ENCODE data around the gene C1orf226. TPM values are rescaled to one million over a fixed set of nuclear protein-coding genes. Genes with fewer than 3 reads are reported as not detected.
"Not testable (repeated sequence)": the region's sequence is repeated elsewhere in the genome, so short reads cannot be mapped to it uniquely, and the experiment has no call there.

C1orf226 gene
- total and polyA plus RNA-seq, 2 experiments from 2014 or later, result under 0.01 to 0.08 TPM

DNA sequence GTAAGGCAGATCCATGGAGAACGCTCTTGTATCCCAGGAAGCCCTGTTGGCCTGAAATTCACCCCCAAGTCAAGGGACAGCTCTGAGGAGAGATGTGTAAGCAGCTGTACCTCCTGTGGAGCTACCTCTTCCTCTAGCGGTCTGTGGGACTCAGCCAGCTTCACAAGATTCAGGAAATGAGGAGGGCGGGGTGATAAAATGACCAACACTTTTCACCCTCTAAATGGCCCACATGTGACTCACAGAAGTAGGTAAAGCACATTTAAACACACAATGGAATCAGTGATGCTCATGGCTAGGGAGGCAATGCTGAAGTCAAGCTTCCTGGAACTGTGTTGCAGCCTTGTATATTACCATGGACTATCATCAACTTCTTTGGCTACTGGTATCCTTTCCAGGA is 30.5 kb downstream of the C1orf226 start, which contains the start of gene SH2D1B:
SH2D1B (minus strand) TSS at position 135 of the 400 bp plus-strand sequence; CDS start at position 15, 120 bp downstream.
- H2AFZ ChIP-seq, result no peak within 1 kb of the TSS
- no peaks in the 10 kb centered on the region for H3K9me2 ChIP-seq (ENCODE audit: insufficient read depth)
- no peak within 1 kb of the TSS for H3K27ac ChIP-seq
- no peaks in the 10 kb centered on the region for H3K36me3 ChIP-seq (ENCODE audit: low read depth)
- H3K4me2 ChIP-seq (ENCODE audit: unreplicated experiment), result no peak within 1 kb of the TSS
- H3F3A ChIP-seq (ENCODE audit: insufficient read depth), result no peaks in the 10 kb centered on the region
- no peak within 1 kb of the TSS for H3K9ac ChIP-seq
- H3K79me2 ChIP-seq (ENCODE audit: insufficient read depth), result no peaks in the 10 kb centered on the region
- in situ Hi-C loops (cut with MboI), result no loop called here
- WGBS, 2 experiments (ENCODE audit: low coverage in 1 of 2, low lambda C conversion rate in 2 of 2, missing lambda C conversion rate in 2 of 2), result 69% methylated on average over 3 of the region's 3 CpGs
- H3K9me3 ChIP-seq (ENCODE audit: low read depth), result no peaks in the 10 kb centered on the region
- H4K20me1 ChIP-seq (ENCODE audit: insufficient read depth), result no peaks in the 10 kb centered on the region
- TF ChIP-seq EZH2phosphoT487 (IDR thresholded peaks at IDR 0.05; ENCODE audit: insufficient read depth, low read depth) (no peak), EZH2 (IDR thresholded peaks at IDR 0.05; ENCODE audit: insufficient read depth, poor library complexity, severe bottlenecking) (no peak)
- H3K4me1 ChIP-seq (ENCODE audit: insufficient read depth), result peaks cover 10% of the 10 kb centered on the region
- H3K4me3 ChIP-seq, result no peak within 1 kb of the TSS
- no peaks in the 10 kb centered on the region for H3K27me3 ChIP-seq (replicated peaks; ENCODE audit: insufficient read depth)
- peak; percentile 57 for DNase-seq

DNA sequence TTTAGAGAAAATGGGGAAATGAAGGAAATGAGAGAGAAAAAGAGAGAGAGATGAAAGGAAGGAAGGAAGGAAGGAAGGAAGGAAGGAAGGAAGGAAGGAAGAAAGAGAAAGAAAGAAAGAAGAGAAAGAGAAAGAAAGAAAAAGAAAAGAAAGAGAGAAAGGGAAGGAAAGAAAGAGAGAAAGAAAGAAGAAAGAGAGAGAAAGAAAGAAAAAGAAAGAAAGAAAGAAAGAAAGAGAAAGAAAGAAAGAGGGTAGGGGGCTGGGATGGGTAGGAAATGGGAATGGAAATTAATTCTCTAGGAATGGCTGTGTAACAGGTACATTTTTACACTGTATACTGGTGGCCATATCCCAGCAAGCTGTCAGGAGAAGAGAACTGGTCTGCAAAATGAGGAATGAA is 34.7 kb downstream of the C1orf226 start:
- in situ Hi-C loops (cut with MboI), result no loop called here
- no peak for TF ChIP-seq EZH2phosphoT487 (IDR thresholded peaks at IDR 0.05; ENCODE audit: insufficient read depth, low read depth)
- no peak for TF ChIP-seq EZH2 (IDR thresholded peaks at IDR 0.05; ENCODE audit: insufficient read depth, poor library complexity, severe bottlenecking)
- Histone ChIP-seq H3K27me3 (replicated peaks; ENCODE audit: insufficient read depth) (no peaks in the 10 kb centered on the region), H3K9ac (no peak overlapping the region), H3K27ac (no peak overlapping the region), H4K20me1 (ENCODE audit: insufficient read depth) (no peaks in the 10 kb centered on the region), H3K36me3 (ENCODE audit: low read depth) (no peaks in the 10 kb centered on the region), H3K79me2 (ENCODE audit: insufficient read depth) (no peaks in the 10 kb centered on the region), H3F3A (ENCODE audit: insufficient read depth) (no peaks in the 10 kb centered on the region), H3K9me2 (ENCODE audit: insufficient read depth) (no peaks in the 10 kb centered on the region), H3K4me1 (ENCODE audit: insufficient read depth) (peaks cover 8% of the 10 kb centered on the region; the same call in 1 of the 2 replicates), H3K4me3 (no peak overlapping the region), H3K9me3 (ENCODE audit: low read depth) (no peaks in the 10 kb centered on the region), H3K4me2 (ENCODE audit: unreplicated experiment) (no peak overlapping the region), H2AFZ (no peak overlapping the region)
- no peak for DNase-seq

DNA sequence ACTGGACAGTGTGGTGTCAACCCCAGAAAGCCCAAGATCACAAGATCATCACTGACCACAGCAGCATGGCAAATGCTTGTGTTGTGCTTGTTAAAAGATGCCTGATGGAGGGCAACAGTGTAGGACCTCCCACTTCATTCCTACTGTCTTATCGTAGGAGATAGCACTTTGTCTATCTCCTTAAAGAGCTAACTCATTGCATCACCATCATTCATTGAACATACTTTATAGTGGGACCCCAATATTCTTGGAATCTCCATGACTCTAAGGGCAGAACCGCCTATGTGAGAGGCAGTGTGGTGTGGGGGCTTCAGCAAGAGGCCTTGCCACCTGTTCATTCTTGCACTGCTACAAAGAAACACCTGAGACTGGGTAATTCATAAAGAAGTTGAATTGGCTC is 35.4 kb downstream of the C1orf226 start:
- TF ChIP-seq EZH2phosphoT487 (IDR thresholded peaks at IDR 0.05; ENCODE audit: insufficient read depth, low read depth) (no peak), EZH2 (IDR thresholded peaks at IDR 0.05; ENCODE audit: insufficient read depth, poor library complexity, severe bottlenecking) (no peak)
- Histone ChIP-seq H3F3A (ENCODE audit: insufficient read depth) (no peaks in the 10 kb centered on the region), H4K20me1 (ENCODE audit: insufficient read depth) (no peaks in the 10 kb centered on the region), H3K9me2 (ENCODE audit: insufficient read depth) (no peaks in the 10 kb centered on the region), H3K36me3 (ENCODE audit: low read depth) (no peaks in the 10 kb centered on the region), H3K27ac (no peak overlapping the region), H2AFZ (no peak overlapping the region), H3K79me2 (ENCODE audit: insufficient read depth) (no peaks in the 10 kb centered on the region), H3K4me3 (no peak overlapping the region), H3K4me2 (ENCODE audit: unreplicated experiment) (no peak overlapping the region), H3K4me1 (ENCODE audit: insufficient read depth) (peaks cover 3% of the 10 kb centered on the region; the same call in 1 of the 2 replicates), H3K9me3 (ENCODE audit: low read depth) (no peaks in the 10 kb centered on the region), H3K27me3 (replicated peaks; ENCODE audit: insufficient read depth) (no peaks in the 10 kb centered on the region), H3K9ac (no peak overlapping the region)
- in situ Hi-C loops (cut with MboI), result no loop called here
- DNase-seq, result no peak
- 63 to 69% methylated on average over 2 of the region's 2 CpGs for WGBS, 2 experiments (ENCODE audit: low coverage in 1 of 2, low lambda C conversion rate in 2 of 2, missing lambda C conversion rate in 2 of 2)

DNA sequence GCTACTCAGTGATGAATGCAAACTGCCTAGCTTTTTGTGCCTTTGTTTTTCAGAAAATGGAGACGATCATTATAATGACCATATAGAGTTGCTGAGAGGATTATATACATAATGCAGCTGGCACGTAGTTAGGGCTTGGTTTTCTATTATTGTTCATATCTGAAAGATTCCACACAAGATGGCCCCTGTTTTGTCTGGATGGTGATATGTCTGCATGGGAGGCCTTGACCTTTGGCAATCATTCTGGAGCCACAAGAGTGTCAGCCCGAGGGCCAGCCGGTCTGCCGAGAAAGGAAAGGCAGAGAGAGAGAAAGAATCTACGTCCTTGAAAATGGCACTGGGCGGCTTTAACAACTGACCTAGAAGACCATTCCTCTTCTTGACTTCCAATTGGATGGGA is 36.1 kb downstream of the C1orf226 start:
- no peaks in the 10 kb centered on the region for H3K9me3 ChIP-seq (ENCODE audit: low read depth)
- H3K36me3 ChIP-seq (ENCODE audit: low read depth), result no peaks in the 10 kb centered on the region
- no peak overlapping the region for H2AFZ ChIP-seq
- H3K4me3 ChIP-seq, result no peak overlapping the region
- no peaks in the 10 kb centered on the region for H4K20me1 ChIP-seq (ENCODE audit: insufficient read depth)
- no peaks in the 10 kb centered on the region for H3K4me1 ChIP-seq (ENCODE audit: insufficient read depth)
- H3K9ac ChIP-seq, result no peak overlapping the region
- no peaks in the 10 kb centered on the region for H3K9me2 ChIP-seq (ENCODE audit: insufficient read depth)
- H3F3A ChIP-seq (ENCODE audit: insufficient read depth), result no peaks in the 10 kb centered on the region
- no peak for TF ChIP-seq EZH2 (IDR thresholded peaks at IDR 0.05; ENCODE audit: insufficient read depth, poor library complexity, severe bottlenecking)
- TF ChIP-seq EZH2phosphoT487 (IDR thresholded peaks at IDR 0.05; ENCODE audit: insufficient read depth, low read depth), result no peak
- no peak overlapping the region for H3K27ac ChIP-seq
- in situ Hi-C loops (cut with MboI), result no loop called here
- no peak overlapping the region for H3K4me2 ChIP-seq (ENCODE audit: unreplicated experiment)
- no peaks in the 10 kb centered on the region for H3K79me2 ChIP-seq (ENCODE audit: insufficient read depth)
- H3K27me3 ChIP-seq (replicated peaks; ENCODE audit: insufficient read depth), result no peaks in the 10 kb centered on the region
- WGBS, 2 experiments (ENCODE audit: low coverage in 1 of 2, low lambda C conversion rate in 2 of 2, missing lambda C conversion rate in 2 of 2), result 82 to 88% methylated on average over 7 of the region's 7 CpGs
- DNase-seq, result no peak

DNA sequence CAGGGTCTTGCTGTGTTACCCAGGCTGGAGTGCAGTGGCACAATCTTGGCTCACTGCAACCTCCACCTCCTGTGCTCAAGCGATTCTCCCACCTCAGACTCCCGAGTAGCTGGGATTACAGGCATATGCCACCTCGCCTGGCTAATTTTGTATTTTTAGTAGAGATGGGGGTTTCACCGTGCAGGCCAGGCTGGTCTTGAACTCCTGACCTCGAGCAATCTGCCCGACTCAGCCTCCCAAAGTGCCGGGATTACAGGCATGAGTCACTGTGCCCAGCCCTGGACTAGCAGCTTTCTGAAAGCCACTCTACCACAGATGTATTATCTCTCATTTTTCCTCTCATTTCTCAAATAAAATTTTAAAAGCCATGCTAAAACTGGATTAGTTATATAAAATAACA is 37.1 kb downstream of the C1orf226 start:
- H3K9ac ChIP-seq; H3K4me2 ChIP-seq (ENCODE audit: unreplicated experiment); H2AFZ ChIP-seq; H3K9me3 ChIP-seq (ENCODE audit: low read depth); in situ Hi-C loops (cut with MboI); DNase-seq; H3K4me3 ChIP-seq; H3K79me2 ChIP-seq (ENCODE audit: insufficient read depth); H3K9me2 ChIP-seq (ENCODE audit: insufficient read depth); H4K20me1 ChIP-seq (ENCODE audit: insufficient read depth); H3K27ac ChIP-seq; H3F3A ChIP-seq (ENCODE audit: insufficient read depth); H3K27me3 ChIP-seq (replicated peaks; ENCODE audit: insufficient read depth); H3K36me3 ChIP-seq (ENCODE audit: low read depth); H3K4me1 ChIP-seq (ENCODE audit: insufficient read depth): not testable (repeated sequence)
- WGBS, 2 experiments (ENCODE audit: low coverage in 1 of 2, low lambda C conversion rate in 2 of 2, missing lambda C conversion rate in 2 of 2), result 68 to 70% methylated on average over 7 of the region's 7 CpGs

DNA sequence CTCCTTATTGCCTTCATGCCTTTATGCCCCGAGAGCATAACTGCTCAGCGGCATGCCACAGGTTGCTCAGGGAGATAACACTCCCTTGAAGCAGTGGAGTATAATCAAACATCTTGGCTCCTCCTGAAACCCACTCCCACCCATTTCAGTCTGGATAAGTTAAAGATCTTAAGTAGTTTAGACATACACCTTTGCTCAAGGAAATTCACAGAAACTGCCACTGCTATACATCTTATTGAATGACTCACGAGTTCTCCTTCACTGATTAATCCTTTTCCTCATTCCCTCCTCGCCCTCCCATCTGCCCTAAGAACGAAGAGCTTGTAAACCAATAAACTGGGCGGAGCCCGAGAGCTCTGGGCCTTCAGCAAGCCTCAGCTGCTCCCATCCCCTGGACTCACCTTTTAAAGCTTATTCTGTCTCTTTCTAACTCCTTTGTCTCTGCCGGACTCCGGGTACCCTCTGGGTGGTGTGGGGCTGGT is 38.0 kb downstream of the C1orf226 start:
- H3F3A ChIP-seq (ENCODE audit: insufficient read depth); H3K9me3 ChIP-seq (ENCODE audit: low read depth); H3K27ac ChIP-seq; H3K79me2 ChIP-seq (ENCODE audit: insufficient read depth); H3K36me3 ChIP-seq (ENCODE audit: low read depth); H3K9me2 ChIP-seq (ENCODE audit: insufficient read depth); H2AFZ ChIP-seq; H3K4me1 ChIP-seq (ENCODE audit: insufficient read depth); H4K20me1 ChIP-seq (ENCODE audit: insufficient read depth); H3K9ac ChIP-seq; in situ Hi-C loops (cut with MboI); DNase-seq; H3K27me3 ChIP-seq (replicated peaks; ENCODE audit: insufficient read depth); H3K4me3 ChIP-seq; H3K4me2 ChIP-seq (ENCODE audit: unreplicated experiment): not testable (repeated sequence)
- 67 to 70% methylated on average over 9 of the region's 9 CpGs for WGBS, 2 experiments (ENCODE audit: low coverage in 1 of 2, low lambda C conversion rate in 2 of 2, missing lambda C conversion rate in 2 of 2)

Data from GM23248 (cell line).